Measurements from ENCODE around the gene CEBPZ.
"Not testable (repeated sequence)": the region's sequence is repeated elsewhere in the genome, so short reads cannot be mapped to it uniquely, and the experiment has no call there.

Gene CEBPZ

DNA sequence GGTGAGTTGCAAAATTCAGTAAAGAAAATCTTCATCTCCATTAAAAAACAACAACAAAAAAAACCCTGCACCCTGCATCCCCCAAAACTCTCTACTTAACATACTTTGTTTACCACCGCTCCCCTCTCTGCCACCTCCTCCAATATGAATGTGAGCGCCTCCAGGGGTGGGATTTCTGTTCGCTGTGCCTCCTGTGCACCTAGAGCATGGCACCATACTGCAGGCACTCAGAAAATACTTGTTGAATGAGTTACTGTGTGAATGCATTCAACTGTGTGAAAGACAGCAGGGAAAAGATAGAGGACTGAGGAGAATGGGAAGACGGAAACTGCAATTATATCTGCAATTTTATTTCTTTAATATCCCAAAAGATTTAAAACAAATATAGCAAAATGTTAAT is 4.5 kb downstream of the CEBPZ start:
- H3K4me3 ChIP-seq (ENCODE audit: low read depth in 1 of 2, low read length in 2 of 2): no peak overlapping the region; a peak in 1 of 4 replicates
- ATAC-seq (ENCODE audit: insufficient read depth, low read depth) (no peak), DNase-seq (no peak)
- TF ChIP-seq, protein P1, sequence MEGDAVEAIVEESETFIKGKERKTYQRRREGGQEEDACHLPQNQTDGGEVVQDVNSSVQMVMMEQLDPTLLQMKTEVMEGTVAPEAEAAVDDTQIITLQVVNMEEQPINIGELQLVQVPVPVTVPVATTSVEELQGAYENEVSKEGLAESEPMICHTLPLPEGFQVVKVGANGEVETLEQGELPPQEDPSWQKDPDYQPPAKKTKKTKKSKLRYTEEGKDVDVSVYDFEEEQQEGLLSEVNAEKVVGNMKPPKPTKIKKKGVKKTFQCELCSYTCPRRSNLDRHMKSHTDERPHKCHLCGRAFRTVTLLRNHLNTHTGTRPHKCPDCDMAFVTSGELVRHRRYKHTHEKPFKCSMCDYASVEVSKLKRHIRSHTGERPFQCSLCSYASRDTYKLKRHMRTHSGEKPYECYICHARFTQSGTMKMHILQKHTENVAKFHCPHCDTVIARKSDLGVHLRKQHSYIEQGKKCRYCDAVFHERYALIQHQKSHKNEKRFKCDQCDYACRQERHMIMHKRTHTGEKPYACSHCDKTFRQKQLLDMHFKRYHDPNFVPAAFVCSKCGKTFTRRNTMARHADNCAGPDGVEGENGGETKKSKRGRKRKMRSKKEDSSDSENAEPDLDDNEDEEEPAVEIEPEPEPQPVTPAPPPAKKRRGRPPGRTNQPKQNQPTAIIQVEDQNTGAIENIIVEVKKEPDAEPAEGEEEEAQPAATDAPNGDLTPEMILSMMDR (IDR thresholded peaks at IDR 0.05; ENCODE audit: borderline replicate concordance, extremely low read depth, low read length, poor library complexity, severe bottlenecking): no peak
- TF ChIP-seq EZH2 (IDR thresholded peaks at IDR 0.05; ENCODE audit: borderline replicate concordance, low read depth, low read length, severe bottlenecking): no peak
- H3K9ac ChIP-seq (ENCODE audit: low read depth, low read length): no peak overlapping the region
- peaks cover 42% of the 10 kb centered on the region for H3K4me1 ChIP-seq (ENCODE audit: insufficient read depth, low read length)
- H3K27me3 ChIP-seq (ENCODE audit: insufficient read depth, low read length, poor library complexity): no peaks in the 10 kb centered on the region
- H3K36me3 ChIP-seq (ENCODE audit: insufficient read depth, low read length): peaks cover 52% of the 10 kb centered on the region
- no peak overlapping the region for H3K27ac ChIP-seq (ENCODE audit: low read length)
- peak overlapping the region; percentile 28 for H3K4me2 ChIP-seq (ENCODE audit: insufficient read depth, low read length)
- no peaks in the 10 kb centered on the region for H3K9me3 ChIP-seq (ENCODE audit: insufficient read depth, low read length, severe bottlenecking)
- peaks cover 84% of the 10 kb centered on the region for H3K79me2 ChIP-seq (ENCODE audit: insufficient read depth, low read length)
- peaks cover 37% of the 10 kb centered on the region; the same call in 1 of the 2 replicates for H4K20me1 ChIP-seq (ENCODE audit: insufficient read depth, low read length)
- H2AFZ ChIP-seq (ENCODE audit: low read depth, low read length): no peak overlapping the region

DNA sequence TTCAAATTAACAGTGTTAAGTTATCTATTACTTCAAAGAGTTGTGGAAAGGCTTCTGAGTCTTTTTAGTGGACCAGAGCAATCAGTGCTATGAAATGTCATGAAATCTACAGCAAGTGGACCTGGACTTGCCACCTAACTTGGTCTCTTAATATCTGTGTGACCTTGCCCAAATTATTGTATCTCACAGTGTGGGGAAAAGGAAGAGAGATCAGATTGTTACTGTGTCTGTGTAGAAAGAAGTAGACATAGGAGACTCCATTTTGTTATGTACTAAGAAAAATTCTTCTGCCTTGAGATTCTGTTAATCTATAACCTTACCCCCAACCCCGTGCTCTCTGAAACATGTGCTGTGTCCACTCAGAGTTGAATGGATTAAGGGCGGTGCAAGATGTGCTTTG is 6.3 kb downstream of the CEBPZ start:
- H2AFZ ChIP-seq (ENCODE audit: low read depth, low read length); H3K27ac ChIP-seq (ENCODE audit: low read length); H3K27me3 ChIP-seq (ENCODE audit: insufficient read depth, low read length, poor library complexity); H3K9ac ChIP-seq (ENCODE audit: low read depth, low read length); H3K4me3 ChIP-seq (ENCODE audit: low read depth in 1 of 2, low read length in 2 of 2); DNase-seq; H3K9me3 ChIP-seq (ENCODE audit: insufficient read depth, low read length, severe bottlenecking); ATAC-seq (ENCODE audit: insufficient read depth, low read depth): not testable (repeated sequence)
- peaks cover 67% of the 10 kb centered on the region for H3K36me3 ChIP-seq (ENCODE audit: insufficient read depth, low read length)
- peak overlapping the region; percentile 12; the same call in 1 of the 2 replicates for H3K4me2 ChIP-seq (ENCODE audit: insufficient read depth, low read length)
- H3K4me1 ChIP-seq (ENCODE audit: insufficient read depth, low read length): peaks cover 36% of the 10 kb centered on the region
- peaks cover 37% of the 10 kb centered on the region; the same call in 1 of the 2 replicates for H4K20me1 ChIP-seq (ENCODE audit: insufficient read depth, low read length)
- peaks cover 66% of the 10 kb centered on the region for H3K79me2 ChIP-seq (ENCODE audit: insufficient read depth, low read length)

DNA sequence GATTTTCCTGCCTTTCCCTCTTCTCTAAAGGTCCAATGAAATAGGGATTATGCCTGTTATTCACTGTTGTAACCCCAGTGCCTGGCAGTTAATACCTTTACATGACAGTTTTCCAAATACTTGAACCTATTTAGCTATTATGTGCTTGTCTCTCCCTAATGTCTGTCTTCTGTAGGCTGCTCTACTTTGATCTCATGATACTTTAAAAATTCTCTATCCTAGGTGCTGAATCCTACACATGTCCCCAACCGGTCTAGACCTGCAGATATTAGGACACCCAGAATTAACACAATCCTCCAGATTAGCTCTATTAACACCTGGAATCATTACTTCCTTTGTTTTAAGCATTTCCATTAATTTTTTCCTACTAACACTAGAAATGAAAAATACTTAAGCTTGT is 7.3 kb downstream of the CEBPZ start:
- Histone ChIP-seq H3K4me1 (ENCODE audit: insufficient read depth, low read length) (peaks cover 26% of the 10 kb centered on the region; the same call in 1 of the 2 replicates), H4K20me1 (ENCODE audit: insufficient read depth, low read length) (peaks cover 34% of the 10 kb centered on the region; the same call in 1 of the 2 replicates), H3K9me3 (ENCODE audit: insufficient read depth, low read length, severe bottlenecking) (no peaks in the 10 kb centered on the region), H3K4me2 (ENCODE audit: insufficient read depth, low read length) (no peak overlapping the region), H3K27me3 (ENCODE audit: insufficient read depth, low read length, poor library complexity) (no peaks in the 10 kb centered on the region), H3K27ac (ENCODE audit: low read length) (no peak overlapping the region), H3K4me3 (ENCODE audit: low read depth in 1 of 2, low read length in 2 of 2) (no peak overlapping the region), H3K36me3 (ENCODE audit: insufficient read depth, low read length) (peaks cover 76% of the 10 kb centered on the region), H3K9ac (ENCODE audit: low read depth, low read length) (no peak overlapping the region), H2AFZ (ENCODE audit: low read depth, low read length) (no peak overlapping the region), H3K79me2 (ENCODE audit: insufficient read depth, low read length) (peaks cover 56% of the 10 kb centered on the region)
- DNase-seq (no peak), ATAC-seq (ENCODE audit: insufficient read depth, low read depth) (peak; percentile 69)
- TF ChIP-seq, protein P1 (IDR thresholded peaks at IDR 0.05; ENCODE audit: borderline replicate concordance, extremely low read depth, low read length, poor library complexity, severe bottlenecking): no peak
- no peak for TF ChIP-seq EZH2 (IDR thresholded peaks at IDR 0.05; ENCODE audit: borderline replicate concordance, low read depth, low read length, severe bottlenecking)

DNA sequence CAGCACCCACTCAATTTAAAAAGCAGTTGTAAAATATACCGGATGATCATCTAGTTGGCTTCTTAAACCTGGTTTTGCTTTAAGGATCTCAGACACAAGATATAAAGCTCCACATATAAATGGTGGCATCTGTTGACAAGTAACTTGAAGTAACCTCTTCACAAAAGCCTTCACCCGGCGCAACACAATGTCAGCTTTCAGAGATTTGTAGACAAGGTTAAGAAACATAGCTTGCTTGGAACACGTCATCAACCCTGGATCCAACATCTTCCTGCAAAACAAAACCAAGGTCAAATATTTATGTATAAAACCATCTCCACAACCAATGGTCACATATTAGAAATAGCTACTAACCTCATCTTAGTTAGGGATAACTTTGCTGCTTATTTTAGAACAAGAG is 8.3 kb downstream of the CEBPZ start:
- H3K4me1 ChIP-seq (ENCODE audit: insufficient read depth, low read length): peaks cover 18% of the 10 kb centered on the region; the same call in 1 of the 2 replicates
- no peak overlapping the region for H3K4me3 ChIP-seq (ENCODE audit: low read depth in 1 of 2, low read length in 2 of 2)
- H2AFZ ChIP-seq (ENCODE audit: low read depth, low read length): no peak overlapping the region
- H4K20me1 ChIP-seq (ENCODE audit: insufficient read depth, low read length): peaks cover 31% of the 10 kb centered on the region; the same call in 1 of the 2 replicates
- ATAC-seq (ENCODE audit: insufficient read depth, low read depth) (no peak), DNase-seq (no peak)
- H3K36me3 ChIP-seq (ENCODE audit: insufficient read depth, low read length): peaks cover 77% of the 10 kb centered on the region
- H3K9me3 ChIP-seq (ENCODE audit: insufficient read depth, low read length, severe bottlenecking): no peaks in the 10 kb centered on the region
- no peak overlapping the region for H3K4me2 ChIP-seq (ENCODE audit: insufficient read depth, low read length)
- TF ChIP-seq, protein P1 (IDR thresholded peaks at IDR 0.05; ENCODE audit: borderline replicate concordance, extremely low read depth, low read length, poor library complexity, severe bottlenecking): no peak
- TF ChIP-seq EZH2 (IDR thresholded peaks at IDR 0.05; ENCODE audit: borderline replicate concordance, low read depth, low read length, severe bottlenecking): no peak
- H3K27ac ChIP-seq (ENCODE audit: low read length): no peak overlapping the region
- H3K9ac ChIP-seq (ENCODE audit: low read depth, low read length): no peak overlapping the region
- peaks cover 48% of the 10 kb centered on the region for H3K79me2 ChIP-seq (ENCODE audit: insufficient read depth, low read length)
- H3K27me3 ChIP-seq (ENCODE audit: insufficient read depth, low read length, poor library complexity): no peaks in the 10 kb centered on the region

Measured in DND-41 (cell line).